Measurements from ENCODE around the gene DSCAML1. TPM values are rescaled to one million over a fixed set of nuclear protein-coding genes. Genes with fewer than 3 reads are reported as not detected.

The DSCAML1 gene
- total and polyA plus RNA-seq, 10 of the 15 experiments (the other 5 are each of a cell fraction or from before 2014, with no cell fraction given) = 0.03 to 0.18 (median 0.06) TPM; not detected in 1

DNA sequence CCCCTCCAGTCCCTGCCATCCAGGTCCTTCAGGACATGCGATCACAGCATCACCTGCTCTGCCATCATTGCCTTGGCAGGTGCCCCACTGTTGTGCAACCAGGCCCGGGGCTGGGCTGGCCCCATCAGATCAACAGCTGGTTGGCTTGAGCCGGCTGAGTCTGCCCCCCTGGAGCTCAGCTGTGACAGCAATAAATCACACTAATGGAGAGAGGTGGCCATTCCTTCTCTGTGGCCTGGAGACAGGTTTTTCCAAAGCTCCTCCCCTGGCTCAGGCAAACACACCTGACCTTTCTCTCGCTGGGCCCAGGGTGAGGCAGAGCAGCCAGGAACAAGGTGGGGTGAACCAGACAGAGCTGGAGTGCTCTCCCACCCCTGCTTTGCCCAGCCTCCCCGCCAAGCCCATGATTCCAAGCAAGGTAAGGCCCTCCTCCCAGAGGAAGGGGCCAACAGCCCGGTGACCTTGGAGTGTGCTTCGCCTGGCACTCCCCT is 36.4 kb upstream of the DSCAML1 start:
- Histone ChIP-seq H3K9me3 (replicated peaks; ENCODE audit: control insufficient read depth, insufficient read depth, low read length) (no peaks in the 10 kb centered on the region), H3K27me3 (replicated peaks in 1 of 2; ENCODE audit: control insufficient read depth in 2 of 2, insufficient read depth in 2 of 2, low read length in 1 of 2) (peaks cover 0 to 7% of the 10 kb centered on the region in 2 experiments; a peak in 1 of 4 replicates), H3K9ac (ENCODE audit: control insufficient read depth, insufficient read depth, low read length) (no peak overlapping the region)

GRCh38 chr11:117832511-117832910 is 35.5 kb upstream of the DSCAML1 start:
- no peak overlapping the region for H3K4me3 ChIP-seq
- no peak overlapping the region for H3K27ac ChIP-seq (ENCODE audit: control insufficient read depth, insufficient read depth)
- CTCF ChIA-PET = interaction anchor here (0.6 to 6.1 kb wide), 9 partner anchors 9 to 223 kb away, joined by 3 to 48 read pairs (median 7); partner anchors contain the start of gene FXYD2
- WGBS (ENCODE audit: insufficient coverage, insufficient replicate concordance, low lambda C conversion rate, missing lambda C conversion rate) = 35% methylated on average over 8 of the region's 8 CpGs
- TF ChIP-seq RFX5 (IDR thresholded peaks at IDR 0.05; ENCODE audit: low read depth, low read length) (no peak), TCF3 (IDR thresholded peaks at IDR 0.05; ENCODE audit: borderline replicate concordance, insufficient read depth, low read depth, low read length) (no peak), WRNIP1 (IDR thresholded peaks at IDR 0.05; ENCODE audit: borderline replicate concordance, low read depth, low read length) (no peak), SRF (IDR thresholded peaks at IDR 0.05; ENCODE audit: low read depth in 2 of 2, low read length in 2 of 2) (no peak), RUNX3 (IDR thresholded peaks at IDR 0.05; ENCODE audit: low read length) (no peak), RBBP5 (conservative IDR thresholded peaks at IDR 0.05) (no peak), ZNF384 (IDR thresholded peaks at IDR 0.05; ENCODE audit: borderline replicate concordance, low read depth, low read length) (no peak), CBX5 (IDR thresholded peaks at IDR 0.05; ENCODE audit: low read depth) (no peak), YY1 (IDR thresholded peaks at IDR 0.05; ENCODE audit: low read depth, low read length) (no peak), MYC (IDR thresholded peaks at IDR 0.05; ENCODE audit: insufficient read depth, insufficient read length, insufficient replicate concordance, low read length, severe bottlenecking) (no peak), SUPT20H (IDR thresholded peaks at IDR 0.05; ENCODE audit: borderline replicate concordance, control insufficient read depth, low read depth, low read length) (no peak), BRCA1 (IDR thresholded peaks at IDR 0.05; ENCODE audit: low read depth, low read length) (no peak), SIN3A (IDR thresholded peaks at IDR 0.05; ENCODE audit: low read depth, low read length) (no peak), YBX1 (IDR thresholded peaks at IDR 0.05) (no peak), POLR2AphosphoS5 (IDR thresholded peaks at IDR 0.05; ENCODE audit: low read length) (no peak), POU2F2 (IDR thresholded peaks at IDR 0.05; ENCODE audit: borderline replicate concordance, low read depth, low read length) (no peak)
- intact Hi-C loops (cut with micrococcal nuclease; ENCODE audit: unreplicated experiment) (no loop called here), in situ Hi-C loops (cut with MboI) (no loop called here)
- H3K9ac ChIP-seq (ENCODE audit: control insufficient read depth, insufficient read depth, low read length) = no peak overlapping the region
- H2AFZ ChIP-seq (ENCODE audit: control insufficient read depth, low read depth, low read length) = no peak overlapping the region
- no peaks in the 10 kb centered on the region for H4K20me1 ChIP-seq (ENCODE audit: control insufficient read depth, insufficient read depth)
- FAIRE-seq = no peak
- POLR2A ChIA-PET = interaction anchor here (1.3 kb wide), 1 partner anchor 112 kb away, joined by 3 read pairs; no protein-coding TSS in a partner anchor
- SMC1A ChIA-PET (ENCODE audit: uncharacterized antibody, unreplicated experiment) = interaction anchor here (1.1 to 2.7 kb wide), 4 partner anchors 11 to 117 kb away, joined by 3 to 11 read pairs (median 6); no protein-coding TSS in a partner anchor
- no peak for DNase-seq (ENCODE audit: low read depth, low spot score)
- peaks cover 11% of the 10 kb centered on the region for H3K4me1 ChIP-seq (ENCODE audit: control insufficient read depth, insufficient read depth, low read length)
- H3K79me2 ChIP-seq (ENCODE audit: control insufficient read depth, insufficient read depth, low read length) = no peaks in the 10 kb centered on the region
- RAD21 ChIA-PET (ENCODE audit: unreplicated experiment) = interaction anchor here (1.0 to 22.6 kb wide), 3 partner anchors 12 to 114 kb away, joined by 3 to 393 read pairs (median 4); no protein-coding TSS in a partner anchor
- H3K27me3 ChIP-seq (replicated peaks in 1 of 2; ENCODE audit: control insufficient read depth in 2 of 2, insufficient read depth in 2 of 2, low read length in 1 of 2) = peaks cover 0 to 5% of the 10 kb centered on the region in 2 experiments; a peak in 1 of 4 replicates
- ATAC-seq = no peak
- no TSS peak for BruUV-seq (replicated peaks)
- H3K4me2 ChIP-seq (ENCODE audit: control insufficient read depth, insufficient read depth) = no peak overlapping the region
- no peaks in the 10 kb centered on the region for H3K36me3 ChIP-seq (ENCODE audit: control insufficient read depth in 2 of 2, insufficient read depth in 2 of 2, low read length in 1 of 2)
- H3K9me3 ChIP-seq (replicated peaks; ENCODE audit: control insufficient read depth, insufficient read depth, low read length) = no peaks in the 10 kb centered on the region

More for the DNA sequence above, 36.4 kb upstream of the DSCAML1 start:
- Histone ChIP-seq H4K20me1 (ENCODE audit: control insufficient read depth, insufficient read depth) (no peaks in the 10 kb centered on the region), H2AFZ (ENCODE audit: control insufficient read depth, low read depth, low read length) (no peak overlapping the region), H3K4me1 (ENCODE audit: control insufficient read depth, insufficient read depth, low read length) (peaks cover 11% of the 10 kb centered on the region), H3K79me2 (ENCODE audit: control insufficient read depth, insufficient read depth, low read length) (no peaks in the 10 kb centered on the region), H3K4me3 (no peak overlapping the region), H3K27ac (ENCODE audit: control insufficient read depth, insufficient read depth) (no peak overlapping the region), H3K4me2 (ENCODE audit: control insufficient read depth, insufficient read depth) (no peak overlapping the region), H3K36me3 (ENCODE audit: control insufficient read depth in 2 of 2, insufficient read depth in 2 of 2, low read length in 1 of 2) (no peaks in the 10 kb centered on the region)
- ChIA-PET CTCF (interaction anchor here (1.4 to 6.1 kb wide), 9 partner anchors 10 to 219 kb away, joined by 3 to 48 read pairs (median 20); partner anchors contain the start of gene FXYD2), POLR2A (interaction anchor here (0.6 to 0.8 kb wide), 3 partner anchors 9 to 76 kb away, joined by 3 to 4 read pairs (median 3); partner anchors contain the start of gene FXYD2), RAD21 (ENCODE audit: unreplicated experiment) (interaction anchor here (0.9 to 22.6 kb wide), 6 partner anchors 15 to 228 kb away, joined by 3 to 393 read pairs (median 4); no protein-coding TSS in a partner anchor), SMC1A (ENCODE audit: uncharacterized antibody, unreplicated experiment) (interaction anchor here (0.7 to 3.0 kb wide), 9 partner anchors 10 to 113 kb away, joined by 3 to 20 read pairs (median 4); no protein-coding TSS in a partner anchor)
- BruUV-seq (replicated peaks) = no TSS peak
- intact Hi-C loops (cut with micrococcal nuclease; ENCODE audit: unreplicated experiment) = no loop called here
- TF ChIP-seq RAD51 (IDR thresholded peaks at IDR 0.05) = no peak
- no peak for TF ChIP-seq POLR2AphosphoS2 (IDR thresholded peaks at IDR 0.05; ENCODE audit: low read depth, low read length)
- TF ChIP-seq TBL1XR1 (IDR thresholded peaks at IDR 0.05; ENCODE audit: low read depth, low read length) = no peak
- TF ChIP-seq SUZ12 (IDR thresholded peaks at IDR 0.05; ENCODE audit: unreplicated experiment) = no peak
- no peak for TF ChIP-seq GATAD2B (conservative IDR thresholded peaks at IDR 0.05; ENCODE audit: low read depth)
- TF ChIP-seq ZNF217 (IDR thresholded peaks at IDR 0.05) = no peak
- TF ChIP-seq, protein P1, sequence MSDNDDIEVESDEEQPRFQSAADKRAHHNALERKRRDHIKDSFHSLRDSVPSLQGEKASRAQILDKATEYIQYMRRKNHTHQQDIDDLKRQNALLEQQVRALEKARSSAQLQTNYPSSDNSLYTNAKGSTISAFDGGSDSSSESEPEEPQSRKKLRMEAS (IDR thresholded peaks at IDR 0.05; ENCODE audit: low read depth, low read length) = no peak
- in situ Hi-C loops (cut with MboI) = no loop called here
- DNase-seq (ENCODE audit: low read depth, low spot score) = no peak
- FAIRE-seq = no peak
- 30% methylated on average over 7 of the region's 7 CpGs for WGBS (ENCODE audit: insufficient coverage, insufficient replicate concordance, low lambda C conversion rate, missing lambda C conversion rate)
- ATAC-seq = no peak

Data from GM12878 (cell line).